GM18507 (cell line): ENCODE data around the gene PRSS38.

Experiments
- DNase-seq: peaks from one replicate; pipeline ENCODE4 v3.0.0; 2011; ENCODE audit warnings: low read depth; ENCODE audit not compliant: insufficient read length; ENCODE audit errors: extremely low spot score
- FAIRE-seq: peaks from 2 replicates; lab custom pipeline; 2011; peaks lifted over from hg19 to GRCh38; lab: Jason Lieb, UNC

The PRSS38 gene

DNA sequence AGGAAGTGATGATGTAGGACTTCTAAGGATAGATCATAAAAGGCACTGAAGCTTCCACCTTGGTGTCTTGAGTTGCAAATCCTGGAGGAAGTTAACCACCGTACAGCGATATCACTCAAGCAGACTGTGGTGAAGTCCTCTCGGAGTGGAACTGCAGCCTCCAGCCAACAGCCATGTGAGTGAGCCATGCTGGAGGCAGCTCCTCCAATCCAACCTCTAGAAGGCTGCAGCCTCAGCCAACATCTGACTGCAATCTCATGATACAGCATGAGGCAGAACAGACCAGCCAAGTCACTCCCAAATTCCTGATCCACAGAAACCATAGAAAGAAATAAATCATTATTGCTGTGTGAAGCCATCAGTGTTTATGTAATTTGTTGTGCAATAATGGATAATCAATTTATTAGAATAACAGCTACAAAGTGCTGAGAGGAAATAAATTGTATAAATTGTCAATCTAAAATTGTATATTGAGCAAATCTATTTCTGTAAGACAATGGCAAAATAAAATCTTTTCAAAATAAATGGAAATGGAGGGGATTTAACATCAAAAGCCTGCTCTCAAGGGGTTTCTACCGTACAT lies 65.0 kb downstream of the PRSS38 start:
- FAIRE-seq = no peak

DNA sequence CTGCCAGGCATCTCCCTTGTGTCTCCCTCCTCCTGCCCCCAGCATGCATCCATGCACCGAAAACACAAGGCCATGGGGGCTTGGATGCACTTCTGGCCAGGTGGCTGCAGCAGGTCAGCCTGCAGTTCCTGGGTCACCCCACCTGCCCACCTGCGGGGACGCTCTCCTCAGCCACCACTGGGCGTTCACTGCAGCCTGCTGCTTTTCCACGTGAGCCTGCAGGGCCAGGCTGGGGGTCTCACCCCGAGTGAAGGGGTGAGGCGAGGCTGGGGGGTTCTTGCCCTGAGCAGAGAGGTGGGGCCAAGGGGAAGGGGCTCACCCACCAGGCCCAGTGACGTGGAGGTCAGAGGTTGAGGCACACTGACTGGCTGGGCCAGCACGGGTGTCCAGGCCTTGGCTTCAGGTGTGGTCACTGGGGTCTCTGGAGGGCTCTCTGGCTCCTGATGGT lies 67.6 kb downstream of the PRSS38 start:
- no peak for DNase-seq

More for the DNA sequence above, 65.0 kb downstream of the PRSS38 start:
- no peak for DNase-seq

DNA sequence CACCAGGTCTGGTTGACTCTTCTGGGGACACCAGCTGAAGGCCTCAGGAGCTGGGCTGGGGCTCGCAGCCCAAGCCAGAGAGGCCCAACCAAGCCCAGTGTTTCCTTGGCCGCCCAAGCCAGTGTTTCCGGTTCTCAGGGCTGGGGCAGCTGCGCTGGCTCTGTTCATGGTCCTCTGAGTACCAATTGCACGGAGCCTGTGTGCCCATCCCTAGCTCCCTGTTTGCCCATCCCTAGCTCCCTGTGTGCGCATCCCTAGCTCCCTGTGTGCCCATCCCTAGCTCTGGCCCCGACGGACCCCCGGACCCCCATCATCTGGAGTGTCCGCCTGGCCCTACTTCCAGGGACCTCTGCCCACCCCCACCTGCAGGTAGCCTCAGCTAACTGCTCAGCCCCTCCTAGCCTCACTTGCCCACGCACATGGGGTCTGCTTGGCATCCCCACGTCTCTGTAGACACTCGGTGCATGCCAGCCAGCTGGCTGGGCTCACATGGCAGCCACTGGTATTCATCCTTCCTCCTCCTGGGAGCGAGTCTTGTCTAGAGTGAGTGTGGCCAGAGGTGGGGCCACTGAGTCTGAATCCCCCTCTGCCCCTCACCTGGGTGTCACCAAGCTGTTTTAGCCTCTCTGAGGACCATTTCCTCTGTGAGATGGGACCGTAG lies 68.3 kb downstream of the PRSS38 start:
- no peak for DNase-seq
- FAIRE-seq = no peak

More for the DNA sequence above, 67.6 kb downstream of the PRSS38 start:
- FAIRE-seq = no peak

DNA sequence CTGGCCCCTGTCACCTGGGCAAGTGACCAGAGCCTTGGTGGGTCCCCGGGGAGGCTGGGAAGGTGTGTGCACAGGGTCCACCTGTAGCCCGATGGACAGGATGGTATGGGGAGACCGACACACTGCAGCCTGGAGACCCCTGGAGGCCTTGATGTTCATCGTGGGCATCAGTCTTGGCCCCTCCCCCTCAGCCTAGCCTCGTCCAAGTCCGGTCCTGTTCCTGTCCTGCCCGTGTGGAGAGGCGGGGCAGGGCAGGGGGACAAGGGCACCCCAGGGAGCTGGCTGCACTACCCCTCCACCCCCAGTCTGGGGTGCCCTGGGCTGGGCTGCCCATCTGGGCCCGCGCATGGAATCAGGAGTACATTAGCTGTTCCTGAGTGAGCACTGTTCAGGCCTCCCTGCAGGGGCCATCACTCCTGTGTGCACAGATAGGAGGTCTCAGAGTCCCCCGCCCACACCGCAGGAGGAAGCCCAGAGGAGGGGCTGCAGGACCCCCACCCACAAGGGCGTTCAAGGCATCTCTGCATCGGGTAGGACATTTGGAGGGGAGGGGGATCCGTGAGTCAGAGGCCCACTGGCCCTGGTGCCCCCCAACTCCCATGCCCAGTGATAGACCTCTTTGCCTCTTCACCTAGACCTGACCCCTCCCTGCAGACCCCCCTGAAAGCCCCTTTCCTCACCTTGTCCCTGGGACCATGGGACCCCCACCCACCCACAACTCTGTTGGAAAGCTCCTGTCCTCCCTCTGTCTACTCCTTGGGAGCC lies 69.1 kb downstream of the PRSS38 start:
- DNase-seq (no peak), FAIRE-seq (no peak)

DNA sequence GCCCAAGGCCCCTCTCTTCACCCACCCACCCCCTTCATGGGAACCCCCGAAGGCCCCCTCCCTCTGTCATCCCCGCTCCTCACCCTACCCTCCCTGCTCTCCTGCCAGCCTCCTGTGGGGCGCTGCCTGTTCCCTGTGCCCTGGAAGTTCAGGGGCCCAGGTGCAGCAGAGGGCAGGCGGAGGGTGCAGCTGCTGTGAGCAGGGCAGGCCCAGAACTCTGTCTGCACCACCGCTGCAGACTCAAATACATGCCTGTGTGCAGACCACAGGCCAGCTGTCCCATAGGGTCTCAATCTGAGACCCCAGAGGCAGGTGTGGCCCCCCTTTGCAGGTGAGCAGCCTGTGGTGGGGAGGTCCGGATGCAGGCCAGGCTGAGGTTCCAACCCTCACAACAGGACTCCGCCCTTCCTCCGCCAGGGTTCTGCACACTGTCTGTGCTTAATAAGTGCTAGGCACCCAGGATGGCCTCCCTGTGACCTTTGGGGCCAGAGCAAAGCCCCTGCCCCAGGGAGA lies 69.7 kb downstream of the PRSS38 start:
- no peak for FAIRE-seq
- no peak for DNase-seq

DNA sequence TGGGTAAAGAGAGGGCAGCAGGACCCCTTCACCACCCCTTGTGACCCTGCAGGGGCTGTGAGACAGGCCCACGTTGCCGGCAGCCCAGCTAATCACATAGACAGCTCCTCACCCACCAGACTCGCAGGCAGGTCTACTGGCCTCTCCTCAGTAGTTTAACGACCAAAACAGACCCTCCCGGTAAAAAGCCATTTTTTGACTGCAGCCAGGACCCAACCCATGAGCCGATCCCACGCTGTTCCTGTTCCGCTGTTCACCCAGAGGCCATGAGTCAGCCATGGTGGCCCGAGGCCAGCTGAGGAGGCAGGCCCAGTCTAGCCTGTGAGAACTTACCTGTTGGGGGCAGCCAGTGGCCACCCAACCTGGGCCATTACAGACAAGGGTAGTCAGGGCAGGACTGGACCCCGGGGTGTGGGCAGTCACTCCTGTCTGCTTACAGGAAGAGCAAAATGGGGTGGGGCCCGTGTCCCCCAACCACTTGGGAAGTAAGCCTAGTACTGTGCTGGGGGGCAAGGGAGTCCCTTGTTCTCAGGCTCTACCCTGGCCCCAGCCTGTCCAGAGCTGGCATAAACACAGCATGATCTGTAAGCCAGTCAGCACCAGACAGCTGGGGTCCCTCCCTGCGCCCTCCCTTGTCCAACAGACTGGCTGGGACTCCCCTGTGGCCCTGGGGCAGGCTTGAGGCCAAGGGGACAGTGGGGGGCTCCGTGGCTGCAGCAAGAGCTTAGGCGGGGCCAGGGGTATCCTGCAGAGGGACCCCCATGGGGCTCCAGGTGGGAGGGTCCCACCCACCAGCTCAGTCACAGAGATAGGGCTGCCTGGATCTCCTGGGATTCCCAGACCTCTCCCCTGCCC lies 70.4 kb downstream of the PRSS38 start:
- FAIRE-seq = no peak

DNA sequence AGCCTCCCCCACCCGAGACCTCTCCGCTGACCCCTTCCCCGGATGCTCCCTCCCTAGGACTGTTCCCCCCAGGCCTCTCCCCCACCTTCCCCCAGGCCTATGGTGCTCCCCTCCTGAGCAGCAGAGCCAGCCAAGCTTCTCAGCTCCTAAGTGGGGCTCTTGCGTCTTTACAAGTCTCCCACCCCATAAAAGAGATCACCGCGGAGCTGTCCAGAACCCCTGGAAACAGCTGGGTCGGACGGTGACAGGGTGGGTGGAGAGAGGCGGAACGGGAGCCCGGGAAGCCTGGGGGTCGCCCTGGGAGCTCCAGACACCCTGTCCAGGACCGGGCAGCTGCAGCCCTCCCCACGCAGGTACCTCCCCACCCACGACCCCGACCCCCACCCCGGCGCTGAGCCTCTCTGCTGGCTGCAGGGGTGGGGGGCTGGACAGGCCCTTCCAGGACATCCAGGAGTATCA lies 71.1 kb downstream of the PRSS38 start:
- FAIRE-seq = no peak
- no peak for DNase-seq

More for the DNA sequence above, 70.4 kb downstream of the PRSS38 start:
- DNase-seq = no peak

DNA sequence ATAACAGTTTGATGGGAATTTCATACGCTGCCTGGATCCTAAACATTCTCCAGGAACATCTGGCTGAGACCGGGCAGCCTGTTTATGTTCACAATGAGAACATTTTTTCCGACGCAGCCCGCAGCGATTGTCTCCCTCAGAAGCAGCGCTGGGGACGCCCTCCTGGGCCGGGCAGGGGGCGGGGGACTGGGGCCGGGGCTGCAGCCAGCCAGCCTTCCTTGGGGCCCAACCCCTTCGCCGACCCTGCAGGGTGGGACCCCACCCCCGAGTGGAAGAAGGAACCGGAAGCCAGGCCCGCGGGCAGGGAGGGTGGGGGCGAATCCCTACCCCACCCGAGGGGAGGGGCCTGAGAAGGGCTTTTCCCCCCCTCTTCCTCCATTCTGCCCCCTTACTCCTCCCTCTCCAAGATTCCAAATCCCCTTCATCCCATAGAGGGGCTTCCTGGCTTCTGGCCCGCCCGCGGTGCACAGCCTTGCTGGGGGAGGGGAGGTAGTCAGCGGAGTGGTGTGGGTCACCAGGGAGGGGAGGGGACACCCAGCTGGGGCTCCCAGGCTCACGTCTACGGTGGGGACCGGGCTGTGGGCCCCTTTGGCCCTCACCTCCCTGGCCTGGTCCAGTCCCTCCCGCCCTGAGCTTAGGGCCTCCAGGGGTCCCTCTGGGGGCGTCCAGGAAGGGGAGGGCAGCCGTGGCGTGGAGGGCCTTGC lies 71.7 kb downstream of the PRSS38 start:
- DNase-seq (no peak), FAIRE-seq (no peak)

DNA sequence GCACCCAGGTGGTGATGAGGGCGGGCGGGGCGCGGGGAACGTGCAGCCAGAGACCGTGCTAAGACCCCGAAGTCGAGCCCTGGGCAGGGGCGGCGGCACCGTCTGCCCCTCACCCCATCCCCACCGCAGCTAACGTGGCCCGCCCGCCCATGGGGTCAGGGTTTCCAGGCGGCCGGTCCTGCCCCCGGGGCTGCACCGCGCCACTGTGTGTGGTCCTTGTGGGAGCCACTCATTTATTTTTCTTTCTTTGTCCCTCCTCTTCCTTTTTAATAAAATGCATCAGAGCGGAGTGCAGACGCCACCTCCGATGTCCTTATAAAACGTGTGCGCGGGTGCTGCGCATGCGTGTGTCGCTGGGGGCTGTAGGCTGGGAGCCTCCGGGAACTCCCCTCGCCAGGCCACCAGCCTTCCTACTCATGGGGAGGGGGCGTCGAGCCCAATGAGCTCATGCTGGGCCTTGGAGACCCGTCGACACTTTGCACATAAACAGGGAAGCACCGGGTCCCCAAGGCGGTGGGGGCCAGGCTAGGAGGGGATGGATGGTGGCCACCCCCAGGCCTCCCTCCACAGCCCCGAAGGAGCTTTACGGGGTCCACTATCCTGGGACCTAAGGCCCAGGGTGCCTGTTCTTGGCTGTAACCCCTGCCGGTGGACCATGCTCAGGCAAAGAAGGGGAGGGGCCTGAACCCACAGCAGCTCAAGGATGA lies 72.4 kb downstream of the PRSS38 start:
- DNase-seq (no peak), FAIRE-seq (no peak)

DNA sequence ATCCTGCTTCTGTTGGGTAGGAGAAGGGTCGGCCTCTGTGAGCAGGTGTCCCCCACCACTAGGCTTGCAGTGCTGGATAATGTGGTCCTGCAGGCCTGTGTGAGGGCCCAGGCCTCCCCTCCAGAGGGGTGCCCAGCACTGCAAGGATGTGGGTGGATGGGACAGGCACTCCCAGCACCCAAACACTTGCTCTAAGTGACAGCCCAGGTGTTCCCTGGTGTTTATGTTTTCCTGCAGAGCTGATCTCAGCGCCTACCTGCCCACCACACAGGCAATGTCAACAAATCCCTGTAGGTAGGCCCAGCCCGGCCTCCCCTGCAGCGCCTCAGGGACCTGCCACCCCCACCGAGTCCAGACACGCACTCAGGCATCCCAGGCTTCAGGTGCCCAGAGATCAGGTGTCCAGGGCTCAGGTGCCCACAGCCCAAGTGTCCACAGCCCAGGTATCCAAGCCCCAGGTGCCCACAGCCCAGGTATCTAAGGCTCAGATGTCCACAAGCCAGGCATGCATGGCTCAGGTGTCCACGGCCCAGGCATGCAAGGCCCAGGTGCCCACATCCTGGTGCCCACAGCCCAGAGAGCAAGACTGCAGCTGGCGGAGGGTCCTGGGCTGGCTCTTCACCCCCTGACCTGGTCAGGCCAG lies 73.0 kb downstream of the PRSS38 start:
- DNase-seq (no peak), FAIRE-seq (no peak)

DNA sequence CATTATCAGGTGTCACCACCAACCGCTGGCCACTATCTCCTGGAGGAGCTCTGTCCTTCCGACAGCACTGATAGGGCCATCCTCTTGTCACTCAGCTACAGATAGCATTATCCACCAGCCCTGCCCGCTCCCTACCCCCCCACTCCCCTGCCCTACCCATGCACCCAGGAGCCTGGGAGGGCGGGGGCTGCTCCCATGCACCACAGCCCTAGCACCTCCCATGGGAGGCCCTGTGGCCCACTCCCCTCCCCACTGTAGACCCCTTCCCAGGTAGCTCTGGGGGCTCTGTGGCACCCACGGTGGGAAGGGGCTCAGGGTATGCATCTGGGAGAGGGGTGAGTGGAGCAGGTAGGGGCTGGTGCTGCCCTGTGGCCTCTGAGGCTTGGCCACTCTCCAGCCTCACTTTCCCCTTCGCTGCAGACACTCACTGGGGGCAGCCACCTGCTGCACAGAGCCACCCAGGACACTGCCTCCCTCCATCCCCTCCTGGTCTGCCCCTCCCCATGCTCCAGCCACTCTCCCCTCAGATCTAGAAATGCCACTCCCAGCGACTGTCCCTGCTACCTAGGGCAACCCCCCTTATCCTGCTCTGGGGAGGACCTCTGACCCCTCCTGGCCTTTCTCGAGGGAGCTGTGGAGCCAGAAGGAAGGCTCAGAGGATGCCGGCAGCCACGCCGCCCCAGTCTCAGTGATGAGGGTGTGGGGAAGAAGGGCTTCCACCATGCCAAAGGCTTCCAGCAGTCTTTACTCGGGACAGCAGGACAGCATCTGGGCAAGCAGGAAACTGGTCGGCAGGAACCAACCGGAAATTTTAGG lies 73.8 kb downstream of the PRSS38 start:
- no peak for DNase-seq
- FAIRE-seq = no peak

DNA sequence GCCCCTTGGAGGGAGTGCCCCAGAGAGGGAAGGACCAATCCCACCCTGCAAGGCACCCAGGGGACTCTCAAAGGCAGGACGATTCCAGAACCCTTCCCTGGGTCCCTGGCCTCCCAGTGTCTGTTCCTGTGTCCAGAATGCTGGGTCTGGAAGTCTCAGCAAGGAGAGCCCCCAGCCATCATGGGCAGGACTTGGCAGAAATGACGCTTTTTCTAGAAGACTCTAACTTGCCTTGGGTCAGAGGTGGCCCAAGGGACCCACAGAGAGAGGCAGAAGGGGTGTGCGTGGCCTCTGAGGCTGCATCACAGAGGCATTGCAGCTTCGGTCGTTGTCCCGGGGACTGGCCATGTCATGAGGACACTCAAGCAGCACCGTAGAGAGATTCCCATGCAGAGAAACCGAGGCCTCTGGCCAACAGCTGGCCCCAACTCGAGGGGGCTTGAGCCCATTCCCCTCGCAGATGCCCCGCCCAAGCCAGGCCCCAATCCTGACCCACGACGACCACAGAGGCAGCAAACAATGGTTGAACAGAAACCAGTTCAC lies 74.5 kb downstream of the PRSS38 start:
- FAIRE-seq (no peak), DNase-seq (no peak)

DNA sequence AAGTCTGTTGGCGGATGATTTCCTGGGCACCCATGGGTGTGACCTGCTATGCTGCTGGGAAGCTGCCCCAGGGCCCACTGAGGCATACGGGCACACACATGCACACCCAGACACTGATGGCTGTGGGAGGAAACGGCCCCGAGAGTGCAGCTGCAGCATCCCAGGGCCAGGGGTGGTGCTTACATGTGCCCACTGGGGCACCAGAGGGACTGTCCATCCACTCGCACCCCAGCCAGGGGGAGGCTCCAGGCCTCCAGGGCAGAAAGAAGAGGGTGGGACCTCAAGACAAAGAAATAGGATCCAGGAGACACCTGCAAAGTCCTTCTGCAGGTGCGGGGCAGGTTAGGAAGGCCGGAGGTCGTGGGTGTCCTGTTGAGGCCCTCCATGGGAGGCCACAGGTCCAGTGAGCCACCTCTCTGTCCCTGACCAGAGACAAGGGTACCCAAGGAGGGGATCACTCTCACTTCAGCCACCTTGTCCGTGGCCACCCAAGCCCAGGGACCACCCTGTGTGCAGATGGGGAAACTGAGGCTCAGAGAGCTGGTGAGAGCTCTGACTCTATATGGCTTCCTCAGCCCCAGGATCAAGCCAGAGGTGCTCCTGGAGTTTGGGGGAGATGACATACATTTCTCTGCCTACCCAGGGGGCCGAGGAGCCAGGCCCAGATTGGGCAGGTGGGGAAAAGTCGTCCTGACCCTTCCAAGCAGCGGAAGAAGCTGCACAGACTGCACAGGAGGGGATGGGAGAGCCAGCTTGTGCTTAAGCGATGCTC lies 75.2 kb downstream of the PRSS38 start:
- no peak for DNase-seq
- no peak for FAIRE-seq

DNA sequence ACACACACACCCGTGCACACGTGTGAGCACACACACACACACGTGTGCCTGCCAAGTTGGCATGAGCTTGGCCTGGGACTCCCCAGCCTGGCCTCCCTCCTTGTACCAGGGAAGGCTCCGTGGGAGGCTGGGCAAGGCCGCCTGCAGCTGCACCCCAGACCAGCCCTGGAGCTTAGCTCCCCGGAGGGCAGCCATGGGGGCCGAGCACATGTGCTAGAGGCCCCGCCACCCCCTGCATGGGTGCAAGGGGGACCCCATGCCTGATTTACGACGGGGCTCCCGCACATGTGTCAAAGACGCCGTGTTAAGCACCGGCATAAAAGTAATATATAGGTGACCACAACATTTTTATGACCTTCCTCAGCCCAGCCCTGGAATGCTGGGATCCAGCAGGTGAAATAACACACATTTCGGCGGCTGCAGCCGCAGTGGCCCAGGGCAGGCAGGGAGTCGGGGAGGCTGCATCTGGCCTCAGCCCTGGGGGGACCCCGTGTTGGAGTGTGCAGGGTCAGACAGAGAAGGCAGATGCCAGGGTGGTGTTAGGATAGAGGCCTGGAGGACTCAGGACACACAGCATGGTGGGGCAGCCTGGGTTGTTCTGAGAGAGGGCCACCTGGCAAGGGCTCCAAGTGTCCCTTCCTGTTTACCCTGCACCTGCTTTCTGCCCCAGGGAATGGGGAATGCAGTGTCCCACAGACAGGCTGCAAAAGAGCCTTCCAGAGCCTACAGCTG lies 75.9 kb downstream of the PRSS38 start:
- FAIRE-seq (no peak), DNase-seq (no peak)

DNA sequence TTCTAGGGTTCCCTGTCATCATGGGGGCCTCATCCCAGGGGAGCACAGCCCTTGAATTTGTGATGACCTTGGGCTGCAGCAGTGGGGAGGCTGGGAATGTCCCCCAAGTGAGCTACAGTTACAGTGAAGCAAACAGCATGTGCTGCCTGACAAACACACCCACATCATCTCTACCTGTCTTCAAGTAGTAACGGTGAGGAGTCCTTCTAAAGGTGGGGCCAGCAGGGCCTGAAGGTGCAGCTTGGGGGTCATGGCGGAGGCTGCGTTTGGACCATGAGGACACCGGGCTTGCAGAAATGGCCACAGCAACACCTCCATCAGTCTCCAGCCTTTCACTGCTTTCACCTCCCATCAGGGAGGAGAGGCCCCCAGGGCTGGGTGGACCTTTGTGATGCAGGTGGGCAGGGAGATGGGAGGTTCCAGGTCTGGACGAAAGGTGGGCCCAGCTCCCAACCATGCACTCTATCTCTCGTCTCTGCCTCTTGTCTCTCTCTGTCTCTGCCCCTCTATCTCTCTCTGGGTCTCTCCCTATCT lies 76.5 kb downstream of the PRSS38 start:
- FAIRE-seq = no peak
- no peak for DNase-seq
